Measurements from ENCODE around the gene HVCN1. TPM values are rescaled to one million over a fixed set of nuclear protein-coding genes. Genes with fewer than 3 reads are reported as not detected.
"Not testable (repeated sequence)": the region's sequence is repeated elsewhere in the genome, so short reads cannot be mapped to it uniquely, and the experiment has no call there.

Gene HVCN1, protein sequence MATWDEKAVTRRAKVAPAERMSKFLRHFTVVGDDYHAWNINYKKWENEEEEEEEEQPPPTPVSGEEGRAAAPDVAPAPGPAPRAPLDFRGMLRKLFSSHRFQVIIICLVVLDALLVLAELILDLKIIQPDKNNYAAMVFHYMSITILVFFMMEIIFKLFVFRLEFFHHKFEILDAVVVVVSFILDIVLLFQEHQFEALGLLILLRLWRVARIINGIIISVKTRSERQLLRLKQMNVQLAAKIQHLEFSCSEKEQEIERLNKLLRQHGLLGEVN
- 3.2 and 3.9 TPM in 2 replicates for total RNA-seq
- polyA plus RNA-seq (2012), result 2.7 TPM

DNA sequence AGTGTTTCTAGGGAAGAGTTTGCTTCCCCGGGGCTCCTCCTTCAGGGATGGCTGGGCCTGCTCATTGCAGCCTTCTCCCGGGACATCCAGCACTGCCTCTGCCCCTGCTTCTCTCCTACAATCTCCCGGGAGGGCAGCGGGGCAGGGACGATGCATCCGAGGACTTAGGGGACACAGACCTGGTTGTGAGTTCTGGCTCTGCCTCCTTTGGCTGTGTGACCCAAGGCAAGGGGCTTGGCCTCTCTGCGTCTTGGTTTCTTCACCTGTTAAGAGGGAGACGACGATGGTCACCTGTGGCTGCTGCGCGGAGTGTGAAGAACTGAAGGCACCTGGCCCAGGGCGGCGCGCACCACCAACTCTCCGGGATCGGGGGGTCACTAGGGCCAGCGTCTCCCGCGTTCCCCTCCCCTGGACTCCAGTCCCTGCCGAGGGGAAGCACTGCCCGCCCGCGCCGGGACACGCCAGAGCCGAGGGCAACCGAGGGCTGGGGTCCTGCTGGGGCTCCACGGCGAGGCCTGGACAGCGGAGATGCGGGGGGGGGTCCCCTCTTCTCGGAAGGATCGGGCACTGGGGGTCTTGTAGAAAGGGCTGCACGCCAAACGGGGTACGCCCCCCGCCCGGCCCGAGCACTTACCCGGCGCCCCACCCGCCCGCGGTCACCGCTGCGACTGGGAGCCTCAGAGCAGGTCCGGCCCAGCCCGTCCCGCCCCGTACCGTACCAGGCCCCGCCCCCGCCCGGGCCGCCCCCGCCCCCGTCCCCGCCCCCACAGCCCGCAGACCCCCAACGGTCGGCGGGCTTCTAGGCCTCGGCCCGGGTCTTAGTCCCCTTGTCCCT, at the start of gene HVCN1:
Gene HVCN1, minus strand, starts transcription at position 670 of the 835 bp plus-strand sequence. CDS start 5,870 bp downstream, outside the sequence.
- no peak for DNase-seq (ENCODE audit: low read depth)

DNA sequence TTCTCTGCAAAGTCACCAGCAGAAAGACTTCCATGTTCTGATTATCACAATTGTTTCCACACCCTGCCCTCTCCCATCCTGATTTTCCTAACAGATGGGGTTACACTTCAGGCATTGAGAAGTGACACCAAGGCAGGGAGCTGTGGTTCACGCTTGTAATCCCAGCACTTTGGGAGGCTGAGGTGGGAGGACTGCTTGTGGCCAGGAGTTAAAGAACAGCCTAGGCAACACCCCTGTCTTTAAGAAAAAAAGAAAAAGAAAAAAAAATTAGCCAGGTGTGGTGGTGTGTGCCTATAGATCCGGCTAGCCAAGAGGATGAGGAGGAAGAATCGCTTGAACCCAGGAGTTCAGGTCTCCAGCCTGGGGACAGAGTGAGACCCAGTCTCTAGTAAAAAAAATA, 48.6 kb upstream of the HVCN1 start:
- no peak for DNase-seq (ENCODE audit: low read depth)

DNA sequence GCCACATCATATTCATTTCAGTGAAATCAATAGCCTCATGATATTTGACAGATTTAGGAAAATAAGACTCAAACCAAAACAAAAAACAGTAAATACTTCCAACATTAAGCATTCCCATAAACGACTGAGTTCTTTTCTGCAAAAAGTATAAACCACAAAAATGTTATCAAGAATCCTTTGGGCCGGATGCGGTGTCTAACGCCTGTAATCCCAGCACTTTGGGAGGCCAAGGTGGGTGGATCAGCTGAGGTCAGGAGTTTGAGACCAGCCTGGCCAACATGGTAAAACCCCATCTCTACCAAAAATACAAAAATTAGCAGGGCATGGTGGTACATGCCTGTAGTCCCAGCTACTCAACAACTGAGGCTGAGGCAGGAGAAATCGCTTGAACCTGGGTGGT, 48.1 kb upstream of the HVCN1 start:
- peak; percentile 28 for DNase-seq (ENCODE audit: low read depth)

GRCh38 chr12:110733900-110734299, 45.0 kb upstream of the HVCN1 start:
- no peak for DNase-seq (ENCODE audit: low read depth)

DNA sequence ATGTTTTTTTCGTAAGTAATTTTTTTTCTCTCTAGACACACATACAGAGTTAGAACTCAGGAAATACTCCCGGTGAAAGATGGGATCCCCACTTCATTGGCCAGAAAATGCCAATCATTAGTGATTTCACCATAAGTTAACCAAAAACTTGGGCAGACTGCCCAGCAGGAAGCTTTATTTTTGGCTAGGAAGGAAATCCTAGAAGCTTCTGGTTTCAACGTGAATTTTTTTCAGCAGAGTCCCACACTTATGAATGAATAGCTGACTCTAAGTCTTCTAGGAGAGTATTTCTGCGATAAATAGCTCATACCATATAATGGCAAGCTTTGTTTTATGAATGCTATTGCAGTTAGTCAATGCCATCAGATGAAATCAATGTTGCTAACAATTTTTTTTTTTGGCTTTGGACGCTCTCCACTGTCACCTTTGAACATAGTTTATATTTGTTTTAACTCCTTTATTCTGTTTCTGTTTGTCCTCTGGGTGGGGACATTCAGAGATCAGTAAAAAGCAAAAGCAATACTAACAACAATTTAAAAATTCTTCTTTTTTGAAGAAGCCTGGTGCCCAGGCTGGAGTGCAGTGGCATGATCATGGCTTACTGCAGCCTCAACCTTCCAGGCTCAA, 44.3 kb upstream of the HVCN1 start:
- DNase-seq (ENCODE audit: low read depth), result peak; percentile 48

DNA sequence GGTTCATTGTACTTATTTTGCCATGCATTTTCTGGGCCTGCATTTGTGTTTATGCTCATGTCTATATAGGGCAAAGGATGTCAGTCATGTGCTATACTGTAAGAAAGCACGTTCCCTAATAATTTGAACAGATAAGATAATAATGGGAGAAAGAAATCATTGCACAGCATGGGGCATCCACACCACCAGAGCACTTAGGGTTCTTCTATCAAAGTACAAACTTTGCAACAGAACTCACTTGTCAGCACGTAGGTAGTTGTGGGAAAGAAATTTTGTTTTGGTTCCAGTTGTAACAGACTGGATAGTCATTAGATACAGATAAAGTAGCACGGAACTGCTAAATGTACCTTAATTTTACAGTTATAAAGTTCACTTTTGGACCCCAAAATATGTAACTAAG, 43.7 kb upstream of the HVCN1 start:
- DNase-seq (ENCODE audit: low read depth), result no peak

GRCh38 chr12:110731479-110731878, 42.6 kb upstream of the HVCN1 start:
- no peak for DNase-seq (ENCODE audit: low read depth)

DNA sequence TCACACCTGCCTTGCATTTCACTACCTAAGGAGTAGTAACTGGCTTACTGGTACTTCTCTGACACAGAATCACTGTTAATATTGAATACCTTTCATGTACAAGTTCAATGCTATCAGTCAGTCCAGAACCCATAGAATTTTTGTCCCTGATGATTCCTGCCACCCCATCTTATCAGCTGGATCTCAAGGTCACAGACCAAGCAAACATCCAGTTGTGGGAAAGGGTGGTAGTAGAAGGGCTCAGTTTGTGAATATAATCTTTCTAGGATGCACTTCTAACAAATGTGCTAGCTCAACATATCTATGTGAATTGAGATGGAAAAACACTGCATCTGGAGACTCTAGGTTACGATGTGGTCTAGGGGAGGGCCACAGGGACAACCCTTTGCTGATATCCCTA, 39.7 kb upstream of the HVCN1 start:
- DNase-seq (ENCODE audit: low read depth), result no peak

DNA sequence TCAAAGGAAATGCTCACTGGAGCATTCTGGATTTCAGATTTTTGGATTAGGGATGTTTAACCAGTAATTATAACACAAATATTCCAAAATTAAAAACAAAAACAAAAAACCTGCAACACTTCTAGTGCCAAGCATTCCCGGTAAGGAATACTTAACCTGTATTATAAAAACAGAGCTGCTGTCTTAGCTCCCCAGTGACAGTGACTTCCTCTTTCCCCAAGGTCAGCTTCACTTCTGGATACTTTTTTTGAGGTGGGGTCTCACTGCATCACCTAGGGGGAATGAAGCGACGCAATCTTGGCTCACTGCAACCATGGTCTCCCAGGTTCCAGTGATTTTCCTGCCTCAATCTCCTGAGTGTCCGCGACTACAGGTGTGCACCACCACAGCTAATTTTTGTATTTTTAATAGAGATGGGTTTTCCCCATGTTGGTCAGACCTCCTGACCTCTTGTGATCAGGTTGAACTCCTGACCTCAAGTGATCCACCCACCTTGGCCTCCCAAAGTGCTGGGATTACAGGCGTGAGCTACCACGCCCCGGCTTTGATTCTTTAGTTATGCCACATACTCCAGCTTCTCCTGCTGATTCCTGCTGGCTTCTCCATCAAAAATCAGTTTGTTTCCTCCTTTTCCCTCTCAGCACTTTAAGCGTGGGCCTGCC, 37.9 kb upstream of the HVCN1 start:
- DNase-seq (ENCODE audit: low read depth), result no peak

- no peak for DNase-seq (ENCODE audit: low read depth)
Observed at GRCh38 chr12:110726028-110726427, 37.1 kb upstream of the HVCN1 start.

DNA sequence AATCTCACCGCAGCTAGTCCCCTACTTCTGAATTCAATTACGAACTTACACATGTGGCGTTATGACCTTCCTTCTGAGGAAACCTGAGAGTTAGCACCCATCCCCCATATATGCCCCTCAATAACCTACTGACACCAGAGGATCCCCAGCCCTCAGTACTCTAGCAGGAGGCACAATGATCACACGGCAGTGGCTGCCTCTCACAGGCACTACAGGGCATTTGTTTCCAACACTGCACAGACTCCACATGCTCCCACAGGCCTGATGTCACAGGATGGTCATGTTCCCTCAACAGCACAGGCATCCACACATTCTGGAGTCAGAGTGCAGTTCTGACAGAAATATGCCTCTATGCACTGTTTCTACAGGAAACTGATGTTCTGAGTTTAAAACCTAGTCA, 36.4 kb upstream of the HVCN1 start:
- peak; percentile 5 for DNase-seq (ENCODE audit: low read depth)

DNA sequence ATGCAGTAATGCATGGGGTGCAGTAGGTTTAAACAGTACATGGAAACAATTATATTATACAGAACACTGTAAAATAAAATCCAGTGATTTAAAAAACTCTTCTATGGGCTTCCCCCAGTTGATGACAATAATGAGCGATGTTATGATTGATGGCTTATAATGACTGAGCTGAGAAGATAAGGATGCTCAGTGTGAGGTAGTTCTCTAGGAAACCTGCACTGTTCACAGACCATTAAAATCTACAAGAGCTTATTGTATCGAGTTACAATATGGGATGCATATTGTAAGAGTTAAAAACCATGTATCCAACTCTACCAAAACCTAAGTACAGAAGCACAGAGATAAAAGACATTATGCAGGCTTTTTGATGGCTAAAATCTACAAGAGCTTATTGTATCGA, 34.0 kb upstream of the HVCN1 start:
- DNase-seq (ENCODE audit: low read depth), result not testable (repeated sequence)

DNA sequence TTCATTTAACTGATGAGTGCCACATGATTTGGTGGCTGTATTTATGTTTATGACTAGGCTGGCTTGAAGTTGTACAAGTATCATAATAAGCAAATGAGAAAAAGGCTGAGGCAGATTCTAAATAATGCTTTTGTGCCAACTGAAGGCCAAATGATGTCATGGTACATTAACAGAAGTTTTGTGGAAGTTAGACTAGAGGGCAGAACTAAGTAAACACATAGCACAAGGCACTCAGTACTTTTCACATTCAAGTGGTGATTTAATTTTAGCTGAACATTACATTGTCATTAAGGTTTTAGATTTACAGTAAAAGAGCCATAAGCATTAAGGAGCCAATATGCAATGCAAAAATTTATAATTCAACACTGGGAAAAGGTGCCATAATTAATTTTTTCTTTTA, 32.7 kb upstream of the HVCN1 start:
- no peak for DNase-seq (ENCODE audit: low read depth)

DNA sequence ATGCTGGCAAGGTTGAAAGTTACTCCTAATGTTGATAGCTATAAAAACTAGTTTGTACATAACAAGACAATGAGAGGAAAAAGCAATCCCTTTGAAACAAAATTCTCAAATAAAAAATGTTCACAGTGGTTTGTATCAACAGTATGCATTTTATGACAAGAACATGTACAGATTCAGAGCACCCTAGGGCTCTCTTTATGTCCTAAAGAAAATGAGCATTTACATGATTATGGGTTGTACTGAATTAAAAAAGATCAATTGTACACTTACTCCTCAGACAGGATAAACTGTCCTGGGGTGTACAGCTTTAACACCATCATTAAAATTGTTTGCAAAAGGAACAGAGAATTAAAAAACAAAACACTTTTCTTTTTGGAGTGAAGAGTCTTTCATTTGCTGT, 31.6 kb upstream of the HVCN1 start:
- DNase-seq (ENCODE audit: low read depth), result no peak

DNA sequence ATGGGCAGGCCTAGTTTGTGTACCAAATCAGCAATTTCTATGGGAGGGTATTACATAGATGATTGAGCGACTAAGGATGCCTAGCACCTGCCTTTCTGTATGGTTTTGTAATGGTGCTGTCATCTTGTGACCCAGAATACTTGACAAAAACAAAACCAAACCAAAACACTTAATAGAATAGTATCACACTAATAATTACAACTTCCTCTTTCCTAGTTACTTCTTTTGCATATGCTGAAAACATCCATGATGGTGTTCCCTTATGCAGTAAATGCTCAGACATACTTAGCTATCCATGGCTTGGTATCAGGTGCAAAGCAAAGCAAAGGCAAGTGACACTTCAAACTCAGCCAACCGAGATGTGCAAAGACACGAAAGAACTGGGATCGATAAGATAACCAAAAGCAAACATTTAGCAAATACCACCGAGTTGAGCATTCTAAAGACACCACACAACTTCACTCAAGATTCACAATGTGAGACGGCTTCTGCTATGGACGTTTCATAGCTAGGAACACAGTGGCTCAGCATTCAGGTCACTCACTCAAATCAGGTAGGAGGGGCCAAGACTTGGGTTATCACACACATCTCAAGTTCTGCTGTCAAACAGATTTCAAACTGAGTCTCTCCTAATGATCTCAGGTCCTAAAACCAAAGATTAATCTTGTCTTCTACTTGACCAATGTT, 29.4 kb upstream of the HVCN1 start:
- DNase-seq (ENCODE audit: low read depth), result no peak

DNA sequence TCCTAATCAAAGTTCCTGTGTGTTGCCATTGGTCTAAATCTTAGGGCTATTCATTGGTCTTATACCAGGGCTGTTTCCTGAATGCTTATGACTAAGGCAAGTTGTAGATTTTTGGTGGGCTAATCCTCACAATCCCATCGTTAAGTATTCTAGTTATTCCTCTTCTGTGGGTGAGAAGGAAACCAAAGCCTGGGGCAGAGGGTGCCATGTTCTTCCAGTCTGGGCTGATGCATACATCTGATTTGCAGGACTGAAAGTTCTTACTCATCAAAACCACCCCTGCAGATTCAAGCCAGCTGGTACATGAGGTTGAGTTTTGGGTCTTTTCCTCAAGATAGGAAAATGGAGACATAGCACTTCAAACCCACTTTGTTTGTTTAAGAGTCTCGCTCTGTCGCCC, 28.1 kb upstream of the HVCN1 start:
- DNase-seq (ENCODE audit: low read depth), result no peak

GRCh38 chr12:110708917-110709316, 20.0 kb upstream of the HVCN1 start:
- DNase-seq (ENCODE audit: low read depth), result no peak

GRCh38 chr12:110705309-110705708, 16.4 kb upstream of the HVCN1 start:
- no peak for DNase-seq (ENCODE audit: low read depth)

DNA sequence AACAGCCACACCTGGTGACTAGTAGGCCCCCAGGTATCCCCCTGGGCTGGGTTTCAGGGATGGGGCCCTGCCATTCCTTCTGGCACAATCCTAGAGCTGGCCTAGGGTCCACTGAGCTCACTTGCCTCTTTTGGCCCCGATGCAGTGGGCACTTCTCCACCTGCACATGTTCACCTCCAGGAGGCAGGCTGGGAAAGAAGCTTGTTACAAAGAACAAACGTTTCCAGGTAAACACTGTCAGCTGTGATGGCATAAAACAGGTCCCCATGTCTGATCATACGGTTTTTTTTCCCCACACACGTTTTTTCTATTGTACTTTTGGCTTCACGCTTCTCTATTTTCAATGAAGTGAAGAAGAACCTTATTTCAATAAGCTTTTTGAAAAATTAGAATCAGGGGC, 15.8 kb upstream of the HVCN1 start:
- no peak for DNase-seq (ENCODE audit: low read depth)

DNA sequence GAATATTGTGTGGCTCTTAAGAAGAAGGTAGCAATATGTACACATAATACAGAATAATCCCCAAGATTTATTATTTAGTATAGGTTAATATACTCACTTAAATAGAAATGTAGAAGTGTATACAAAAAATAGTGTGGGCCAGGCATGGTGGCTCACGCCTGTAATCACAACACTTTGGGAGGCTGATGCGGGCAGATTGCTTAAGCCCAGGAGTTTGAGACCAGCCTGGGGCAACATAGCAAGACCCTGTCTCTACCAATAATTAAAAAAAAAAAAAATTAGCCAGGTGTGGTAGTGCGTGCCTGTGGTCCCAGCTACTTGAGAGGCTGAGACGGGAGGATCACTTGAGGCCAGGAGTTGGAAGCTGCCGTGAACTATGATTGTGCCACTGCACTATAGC, 15.3 kb upstream of the HVCN1 start:
- no peak for DNase-seq (ENCODE audit: low read depth)

- no peak for DNase-seq (ENCODE audit: low read depth)
Observed at GRCh38 chr12:110702081-110702480, 13.2 kb upstream of the HVCN1 start.

All from myocyte (in vitro differentiated cells).